ENCODE data around the gene RAPGEF6. TPM values are rescaled to one million over a fixed set of nuclear protein-coding genes. Genes with fewer than 3 reads are reported as not detected.

RAPGEF6 gene
- total RNA-seq, 4 donors from 2014 or later = 10.2 to 26.5 (median 13.7) TPM

DNA sequence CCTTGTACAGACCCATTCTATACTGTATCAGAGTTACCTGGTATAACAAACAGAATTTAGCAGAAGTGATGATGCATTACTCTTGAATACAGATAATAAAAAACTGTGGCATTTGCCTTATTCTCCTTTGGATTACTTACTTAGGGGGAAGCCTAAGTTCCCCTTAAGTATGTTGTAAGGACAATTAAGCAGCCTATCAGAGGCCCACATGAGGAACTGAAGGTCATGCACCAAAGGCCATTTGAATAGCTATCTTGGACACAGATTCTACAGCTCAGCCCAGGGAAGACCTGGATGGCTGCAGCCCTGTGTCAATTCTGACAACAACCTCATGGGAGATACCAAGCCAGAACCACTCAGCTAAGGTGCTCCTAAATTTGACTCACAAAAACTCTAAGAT is 125.2 kb downstream of the RAPGEF6 start:
- TF ChIP-seq, protein P1, sequence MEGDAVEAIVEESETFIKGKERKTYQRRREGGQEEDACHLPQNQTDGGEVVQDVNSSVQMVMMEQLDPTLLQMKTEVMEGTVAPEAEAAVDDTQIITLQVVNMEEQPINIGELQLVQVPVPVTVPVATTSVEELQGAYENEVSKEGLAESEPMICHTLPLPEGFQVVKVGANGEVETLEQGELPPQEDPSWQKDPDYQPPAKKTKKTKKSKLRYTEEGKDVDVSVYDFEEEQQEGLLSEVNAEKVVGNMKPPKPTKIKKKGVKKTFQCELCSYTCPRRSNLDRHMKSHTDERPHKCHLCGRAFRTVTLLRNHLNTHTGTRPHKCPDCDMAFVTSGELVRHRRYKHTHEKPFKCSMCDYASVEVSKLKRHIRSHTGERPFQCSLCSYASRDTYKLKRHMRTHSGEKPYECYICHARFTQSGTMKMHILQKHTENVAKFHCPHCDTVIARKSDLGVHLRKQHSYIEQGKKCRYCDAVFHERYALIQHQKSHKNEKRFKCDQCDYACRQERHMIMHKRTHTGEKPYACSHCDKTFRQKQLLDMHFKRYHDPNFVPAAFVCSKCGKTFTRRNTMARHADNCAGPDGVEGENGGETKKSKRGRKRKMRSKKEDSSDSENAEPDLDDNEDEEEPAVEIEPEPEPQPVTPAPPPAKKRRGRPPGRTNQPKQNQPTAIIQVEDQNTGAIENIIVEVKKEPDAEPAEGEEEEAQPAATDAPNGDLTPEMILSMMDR (IDR thresholded peaks at IDR 0.05) = no peak
- no peak for TF ChIP-seq POLR2A (IDR thresholded peaks at IDR 0.05)
- Histone ChIP-seq H3K27ac (no peak overlapping the region), H3K27me3 (no peaks in the 10 kb centered on the region), H3K36me3 (peaks cover 0 to 55% (median 0%) of the 10 kb centered on the region in 3 donors), H3K4me1 (no peaks in the 10 kb centered on the region), H3K4me3 (no peak overlapping the region), H3K9me3 (no peaks in the 10 kb centered on the region)
- intact Hi-C loops (cut with DNase I) = no loop called here
- no peak for DNase-seq

DNA sequence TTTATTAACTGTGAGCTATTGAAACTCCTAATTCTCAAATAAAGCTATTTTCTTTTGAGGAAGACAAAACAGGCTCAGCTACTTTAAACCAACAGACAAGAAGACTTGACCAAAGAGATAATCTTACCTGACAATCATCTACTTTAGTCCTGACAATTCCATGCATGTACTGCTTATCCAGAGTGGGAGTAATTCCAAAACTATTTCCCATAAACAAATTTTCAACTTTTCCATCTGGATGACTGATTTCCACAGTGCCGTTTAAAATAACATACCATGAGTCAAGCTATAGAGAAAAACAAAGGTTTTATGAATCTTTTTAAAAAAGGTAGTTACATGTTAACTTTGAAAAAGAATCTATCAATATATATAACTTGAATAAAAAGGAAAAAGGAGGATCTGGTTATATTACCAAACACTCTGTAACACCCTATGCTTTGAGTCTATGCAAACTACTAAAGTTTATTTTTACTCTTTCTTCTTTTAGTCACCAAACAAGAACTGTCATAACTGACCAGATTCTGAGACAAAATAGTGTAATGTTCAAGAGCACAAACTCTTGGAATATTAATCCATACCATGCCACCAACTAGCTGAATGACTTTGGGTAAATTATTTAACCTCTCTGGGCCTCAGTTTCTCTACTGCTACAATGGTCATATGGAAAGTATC is 129.7 kb downstream of the RAPGEF6 start:
- no peaks in the 10 kb centered on the region for H3K4me1 ChIP-seq
- no peaks in the 10 kb centered on the region for H3K9me3 ChIP-seq
- no peaks in the 10 kb centered on the region for H3K27me3 ChIP-seq
- DNase-seq = no peak
- 31 to 48% methylated on average over 1 of the region's 1 CpG for WGBS, 2 donors
- intact Hi-C loops (cut with DNase I) = no loop called here
- no peak overlapping the region for H3K27ac ChIP-seq
- H3K4me3 ChIP-seq = no peak overlapping the region
- H3K36me3 ChIP-seq = peaks cover 0 to 76% (median 0%) of the 10 kb centered on the region in 3 donors
- TF ChIP-seq, protein P1 (IDR thresholded peaks at IDR 0.05) = no peak
- TF ChIP-seq POLR2A (IDR thresholded peaks at IDR 0.05) = no peak

DNA sequence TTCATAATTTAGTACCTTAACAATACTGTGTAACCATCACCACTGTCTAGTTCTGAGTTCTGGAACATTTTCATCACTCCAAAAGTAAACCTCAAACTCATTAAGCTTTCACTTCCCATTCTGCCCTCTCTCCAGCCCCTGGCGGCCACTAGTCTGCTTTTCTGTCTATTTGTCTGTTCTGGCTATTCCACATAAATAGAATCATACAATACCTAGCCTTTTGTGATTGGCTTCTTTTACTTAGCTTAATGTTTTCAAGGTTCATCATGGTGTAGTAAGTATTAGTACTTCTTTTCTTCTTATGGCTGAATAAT is 138.7 kb downstream of the RAPGEF6 start:
- TF ChIP-seq, protein P1 (IDR thresholded peaks at IDR 0.05) = no peak
- no peak for TF ChIP-seq POLR2A (IDR thresholded peaks at IDR 0.05)
- DNase-seq = no peak
- Histone ChIP-seq H3K27ac (no peak overlapping the region), H3K27me3 (no peaks in the 10 kb centered on the region), H3K9me3 (no peaks in the 10 kb centered on the region), H3K36me3 (peaks cover 0 to 83% (median 0%) of the 10 kb centered on the region in 3 donors), H3K4me3 (no peak overlapping the region), H3K4me1 (no peaks in the 10 kb centered on the region)
- WGBS, 2 donors = 75 to 87% methylated on average over 1 of the region's 1 CpG
- intact Hi-C loops (cut with DNase I) = no loop called here

DNA sequence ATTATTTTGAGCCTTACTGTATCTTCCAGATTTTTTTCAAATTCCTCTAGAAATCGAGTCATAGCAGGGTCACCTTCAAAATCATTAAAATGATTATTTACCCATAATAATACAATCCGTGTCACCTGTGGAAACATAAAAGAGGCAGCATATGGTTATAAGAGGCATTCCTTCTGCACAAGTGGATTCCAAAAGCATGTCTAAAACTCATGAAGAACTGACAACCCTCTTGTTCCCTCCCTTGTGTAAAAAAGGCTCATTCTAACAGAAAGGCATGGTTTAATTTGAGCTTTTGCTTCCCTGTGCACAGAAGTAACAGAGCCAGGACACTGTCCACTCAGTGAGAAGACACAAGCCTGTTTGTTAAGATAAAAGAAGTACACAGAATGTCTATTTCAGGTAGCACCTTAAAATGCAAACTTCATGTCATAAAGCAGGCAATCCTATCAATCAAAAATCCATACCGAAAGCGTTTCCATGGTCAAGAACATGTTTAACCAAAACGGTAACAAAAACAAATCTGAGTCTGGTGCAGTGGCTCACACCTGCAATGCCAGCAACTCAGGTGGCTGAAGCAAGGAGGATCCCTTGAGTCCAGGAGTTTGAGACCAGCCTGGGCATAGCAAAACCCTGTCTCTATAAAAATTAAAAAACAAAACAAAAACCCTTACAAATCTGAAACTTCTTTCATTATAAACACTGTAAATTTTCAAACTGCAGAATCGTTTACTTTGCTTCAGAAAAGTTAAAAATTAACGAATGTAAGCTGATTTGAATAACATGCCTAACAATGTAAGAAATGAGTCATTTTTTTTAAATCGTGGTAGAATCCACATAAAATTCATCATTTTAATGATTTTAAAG is 139.3 kb downstream of the RAPGEF6 start:
- no peak overlapping the region for H3K4me3 ChIP-seq
- no peaks in the 10 kb centered on the region for H3K9me3 ChIP-seq
- H3K27ac ChIP-seq = no peak overlapping the region
- DNase-seq = no peak
- intact Hi-C loops (cut with DNase I) = no loop called here
- 74 to 81% methylated on average over 8 of the region's 8 CpGs for WGBS, 2 donors
- TF ChIP-seq POLR2A (IDR thresholded peaks at IDR 0.05) = no peak
- TF ChIP-seq, protein P1 (IDR thresholded peaks at IDR 0.05) = no peak
- peaks cover 0 to 86% (median 0%) of the 10 kb centered on the region in 3 donors for H3K36me3 ChIP-seq
- no peaks in the 10 kb centered on the region for H3K27me3 ChIP-seq
- no peaks in the 10 kb centered on the region for H3K4me1 ChIP-seq

DNA sequence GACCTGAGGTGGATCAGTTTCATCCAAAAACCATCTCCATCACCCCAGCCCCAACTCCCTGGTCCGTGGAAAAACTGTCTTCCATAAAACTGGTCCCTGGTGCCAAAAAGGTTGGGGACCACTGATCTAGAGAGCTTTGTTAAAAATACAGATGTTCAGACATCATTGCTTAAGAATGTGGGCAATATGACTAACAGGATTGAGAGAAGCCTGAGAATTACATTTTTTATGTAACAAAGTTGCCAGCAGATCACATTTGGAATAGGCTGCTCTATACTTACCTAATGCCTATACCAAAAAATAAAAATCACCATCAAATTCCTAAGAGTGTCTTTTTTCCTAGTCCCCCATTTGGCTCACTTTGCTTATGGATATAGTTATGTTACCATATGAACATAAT is 143.3 kb downstream of the RAPGEF6 start:
- Histone ChIP-seq H3K4me3 (no peak overlapping the region), H3K9me3 (no peaks in the 10 kb centered on the region), H3K27me3 (no peaks in the 10 kb centered on the region), H3K27ac (no peak overlapping the region), H3K4me1 (no peaks in the 10 kb centered on the region), H3K36me3 (peaks cover 0 to 82% (median 4%) of the 10 kb centered on the region in 3 donors)
- 100% methylated on average over 1 of the region's 1 CpG for WGBS, 2 donors
- no peak for TF ChIP-seq POLR2A (IDR thresholded peaks at IDR 0.05)
- TF ChIP-seq, protein P1 (IDR thresholded peaks at IDR 0.05) = no peak
- DNase-seq = no peak
- intact Hi-C loops (cut with DNase I) = no loop called here
